IPS-NIHi7 (cell line): ENCODE measurements around the gene GNAI3.

Experiments used
- DNase-seq: peaks from one replicate; pipeline ENCODE4 v3.0.0; 2012; ENCODE audit warnings: mixed read lengths; ENCODE audit errors: extremely low spot score

GNAI3 gene

GRCh38 chr1:109598655-109599054 is 50.2 kb downstream of the GNAI3 start:
- DNase-seq: peak; percentile 64

- no peak for DNase-seq
These were observed 54.8 kb downstream of the GNAI3 start for GRCh38 chr1:109603229-109603628.

- DNase-seq: no peak
These were observed 57.0 kb downstream of the GNAI3 start for GRCh38 chr1:109605381-109605780.

DNA sequence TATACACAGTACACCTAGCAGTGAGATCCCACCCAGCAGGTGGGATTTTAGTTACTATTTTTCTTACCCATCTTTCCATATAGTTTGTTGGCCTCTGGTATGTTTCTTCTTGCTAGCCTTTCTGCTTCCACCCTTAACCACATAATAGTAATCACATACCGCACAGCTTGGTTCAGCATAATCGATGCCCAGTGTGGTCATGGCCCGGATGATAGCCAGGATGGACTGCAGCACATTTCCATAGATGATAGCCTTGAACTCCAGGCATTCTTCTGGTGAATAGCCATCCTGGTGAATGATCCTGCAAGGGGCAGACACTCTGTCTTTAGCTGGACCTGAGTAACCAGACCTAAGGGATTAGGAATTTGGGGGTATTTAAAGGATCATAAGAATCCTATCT is 61.5 kb downstream of the GNAI3 start:
- DNase-seq: no peak

DNA sequence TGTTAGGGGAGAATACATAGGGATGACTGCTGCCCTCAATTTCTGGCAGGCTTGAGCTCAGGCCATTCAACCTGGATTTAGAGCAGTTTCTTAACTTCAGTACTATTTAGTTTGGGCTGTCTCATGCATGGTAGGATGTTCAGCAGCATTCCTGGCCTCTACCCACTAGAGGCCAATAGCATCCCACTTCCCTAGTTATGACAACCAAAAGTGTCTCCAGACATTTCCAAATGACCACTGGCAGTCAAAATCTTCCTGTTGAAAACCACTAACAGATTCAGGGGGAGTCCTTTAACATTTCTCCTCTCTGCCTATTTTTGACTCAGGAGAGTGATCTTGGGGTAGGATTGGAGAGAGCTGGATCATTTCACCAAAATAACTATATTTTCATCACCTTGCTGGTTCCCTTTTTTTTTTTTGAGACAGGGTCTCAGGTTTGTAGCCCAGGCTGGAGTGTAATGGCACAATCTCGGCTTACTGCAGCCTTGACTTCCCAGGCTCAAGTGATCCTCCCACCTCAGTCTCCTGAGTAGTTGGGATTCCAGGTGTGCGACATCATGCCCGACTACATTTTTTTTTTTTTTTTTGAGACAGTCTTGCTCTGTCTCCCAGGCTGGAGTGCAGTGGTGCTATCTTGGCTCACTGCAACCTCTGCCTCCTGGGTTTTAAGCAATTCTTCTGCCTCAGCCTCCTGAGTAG is 62.3 kb downstream of the GNAI3 start:
- no peak for DNase-seq

DNA sequence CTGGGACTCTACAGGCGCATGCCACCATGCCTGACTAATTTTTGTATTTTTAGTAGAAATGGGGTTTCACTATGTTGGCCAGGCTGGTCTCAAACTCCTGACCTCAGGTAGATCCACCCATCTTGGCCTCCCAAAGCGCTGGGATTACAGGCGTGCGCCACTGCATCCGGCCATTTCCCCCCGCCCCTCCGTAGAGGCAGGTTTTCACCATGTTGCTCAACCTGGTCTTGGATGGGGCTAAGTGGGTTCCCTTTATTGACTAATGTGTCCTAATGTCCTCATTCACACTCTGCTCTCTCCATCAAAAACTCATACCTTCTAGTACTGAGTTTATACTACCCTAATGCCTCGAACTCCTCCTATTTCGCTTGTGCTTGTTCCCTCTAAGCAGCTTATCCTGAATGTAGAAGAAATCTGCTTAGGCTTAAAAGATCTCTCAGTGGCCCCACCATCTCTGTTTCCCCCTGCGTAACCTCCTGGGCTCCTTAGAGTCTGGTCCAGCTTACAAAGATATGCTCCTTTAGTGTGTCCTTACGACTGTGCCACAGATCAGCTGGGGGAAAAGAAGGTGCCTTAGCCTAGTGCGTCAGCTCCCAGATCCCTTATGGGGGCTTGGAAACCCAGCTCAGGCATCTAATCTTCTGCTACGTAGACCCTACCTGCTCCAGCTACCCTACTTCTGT is 63.0 kb downstream of the GNAI3 start:
- DNase-seq: no peak

- no peak for DNase-seq
These were observed 65.1 kb downstream of the GNAI3 start for GRCh38 chr1:109613361-109614147.

- DNase-seq: no peak
These were observed 67.5 kb downstream of the GNAI3 start for GRCh38 chr1:109615879-109616278.

DNA sequence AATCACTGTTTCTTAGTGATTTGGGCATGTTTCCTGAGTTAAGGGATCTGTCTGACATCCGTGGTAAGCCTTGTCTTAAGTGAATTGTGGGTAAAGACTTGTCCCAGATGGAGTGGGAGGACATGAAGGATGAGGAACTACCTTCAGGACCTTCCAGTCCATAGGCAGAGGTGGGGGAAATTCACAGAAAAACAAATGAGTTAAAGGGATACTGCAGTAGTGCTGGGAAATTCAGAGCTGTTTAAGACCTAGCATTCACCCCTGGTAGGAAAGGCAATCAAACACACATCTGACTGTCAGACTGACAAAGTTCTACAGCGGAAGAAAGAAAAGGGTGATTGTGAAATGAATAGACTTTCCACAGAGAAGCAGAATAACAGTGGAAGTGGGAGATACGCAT is 68.0 kb downstream of the GNAI3 start:
- no peak for DNase-seq

DNA sequence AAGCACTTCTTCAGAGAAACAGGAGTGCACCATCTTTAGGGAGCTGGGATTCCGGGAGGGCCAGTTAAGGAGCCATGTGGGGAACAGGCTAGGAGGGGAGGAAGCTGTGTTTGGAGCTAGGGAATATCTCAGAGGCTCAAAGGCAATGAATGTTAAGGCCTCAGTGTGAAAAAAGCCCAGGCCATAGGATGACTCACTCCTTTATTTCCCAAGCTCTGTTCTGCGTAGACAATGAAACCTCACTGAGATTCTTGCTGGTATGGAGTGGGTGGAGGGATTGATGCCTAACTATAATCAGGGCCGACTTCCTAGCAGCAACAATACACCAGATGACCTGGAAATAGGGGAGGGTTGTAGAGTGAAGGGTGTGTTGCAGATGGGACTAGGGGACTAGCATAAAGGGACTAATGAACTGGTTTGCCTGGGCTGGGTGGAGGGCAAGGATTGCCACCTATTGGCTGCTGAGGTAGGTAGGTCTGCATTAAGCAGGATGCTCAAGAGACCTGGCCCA is 68.9 kb downstream of the GNAI3 start:
- peak; percentile 55 for DNase-seq

DNA sequence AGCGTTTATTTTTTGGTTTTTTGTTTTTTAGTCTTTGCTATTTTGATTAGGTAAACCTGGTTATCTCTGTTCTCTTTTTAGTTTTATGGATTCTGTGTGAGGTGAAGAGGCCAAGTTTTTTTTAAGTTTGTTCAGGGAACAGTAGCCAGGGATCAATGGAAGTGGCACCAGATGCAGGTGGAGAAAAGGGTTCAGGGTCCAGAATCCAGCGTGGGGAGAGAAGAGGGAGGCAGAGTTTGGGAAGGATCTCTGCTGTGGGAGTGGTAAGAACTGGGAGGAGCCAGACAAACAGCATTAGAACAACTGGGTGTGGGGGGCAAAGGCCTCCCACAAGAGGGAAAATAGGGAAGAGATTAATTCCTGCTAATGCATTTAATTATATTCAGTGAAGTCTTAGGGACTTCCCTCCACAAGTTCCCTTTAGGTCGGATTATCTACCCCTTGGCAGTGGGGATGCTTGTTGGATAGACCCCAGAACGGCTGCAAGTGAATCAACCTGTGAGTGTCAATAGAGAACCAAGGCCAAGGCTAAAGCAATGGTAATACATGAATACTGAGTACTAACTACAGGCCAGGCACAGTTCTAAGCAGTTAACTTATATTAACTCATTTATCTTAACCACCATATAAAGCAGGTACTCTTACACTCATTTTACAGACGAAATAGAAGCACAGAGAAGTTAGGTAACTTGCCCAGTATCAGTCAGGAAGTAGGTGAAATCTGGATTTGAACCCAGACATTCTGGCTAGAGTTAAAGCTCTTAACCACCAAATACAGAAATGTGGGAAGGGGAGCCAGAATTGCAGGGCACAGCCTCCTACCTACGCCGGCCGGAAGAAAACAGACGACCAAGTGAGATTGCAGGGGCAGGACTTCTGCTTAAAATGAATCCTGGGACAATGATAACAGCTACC is 70.5 kb downstream of the GNAI3 start:
- DNase-seq: no peak

DNA sequence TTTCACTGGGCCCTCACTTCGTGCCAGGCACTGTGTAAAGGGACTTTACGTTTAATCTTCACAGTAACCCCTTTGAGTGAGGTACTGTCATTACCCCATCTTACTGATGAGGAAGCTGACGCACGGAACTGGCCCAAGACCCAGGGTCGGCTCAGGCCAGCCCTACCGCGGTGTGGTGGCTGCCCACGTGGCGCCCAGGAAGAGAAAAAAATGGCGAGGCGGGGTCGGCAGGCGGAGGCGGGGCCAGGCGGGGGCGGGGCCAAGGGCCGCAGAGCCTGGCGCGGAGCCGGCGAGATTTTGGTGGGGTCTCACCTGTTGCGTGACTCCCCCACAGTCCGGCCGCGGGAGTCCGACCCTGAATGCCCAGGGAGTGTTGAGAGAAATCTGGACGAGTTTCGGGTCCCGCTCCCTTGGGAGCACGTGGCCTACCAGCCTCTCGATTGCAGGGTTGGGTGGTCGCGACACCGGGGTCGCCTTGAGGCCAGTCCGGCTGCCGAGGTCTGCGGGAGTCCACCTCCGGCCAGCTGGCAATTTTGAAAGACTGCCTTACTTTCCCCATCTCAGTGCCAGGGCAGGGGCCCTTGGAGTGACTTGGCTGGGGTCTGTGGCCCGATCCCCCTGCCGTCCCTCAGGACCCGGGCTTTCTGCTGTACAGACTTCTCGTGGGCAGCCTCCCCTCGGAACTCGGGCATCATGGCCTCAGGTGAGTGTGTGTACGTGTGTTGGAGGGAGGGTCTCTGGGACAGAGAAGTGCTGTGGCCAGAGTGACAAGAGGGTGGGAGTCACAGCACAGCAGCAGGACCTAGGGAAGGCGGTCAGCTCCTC is 71.4 kb downstream of the GNAI3 start, which contains the start of the genes AMPD2 and GNAT2:
AMPD2 (plus strand) TSS at position 262 of the 825 bp plus-strand sequence. CDS start 1,339 bp downstream, outside the sequence.
GNAT2 (minus strand) TSS at position 41 of the 825 bp plus-strand sequence. CDS start 6,746 bp downstream, outside the sequence.
- peak; percentile 91 for DNase-seq

GRCh38 chr1:109620401-109620791 is 72.0 kb downstream of the GNAI3 start:
- peak; percentile 45 for DNase-seq

DNA sequence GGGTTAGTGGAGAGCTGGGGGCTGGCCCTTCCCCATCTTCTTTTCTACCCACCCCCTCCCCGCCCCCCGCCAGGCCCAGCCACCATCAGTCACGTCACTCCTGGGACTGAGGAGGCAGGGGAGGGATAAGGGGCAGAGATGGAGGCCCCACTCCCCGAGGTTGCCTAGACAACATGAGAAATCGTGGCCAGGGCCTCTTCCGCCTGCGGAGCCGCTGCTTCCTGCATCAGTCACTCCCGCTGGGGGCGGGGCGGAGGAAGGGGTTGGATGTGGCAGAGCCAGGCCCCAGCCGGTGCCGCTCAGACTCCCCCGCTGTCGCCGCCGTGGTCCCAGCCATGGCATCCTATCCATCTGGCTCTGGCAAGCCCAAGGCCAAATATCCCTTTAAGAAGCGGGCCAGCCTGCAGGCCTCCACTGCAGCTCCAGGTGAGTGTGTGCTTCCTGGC is 72.4 kb downstream of the GNAI3 start:
- peak; percentile 90 for DNase-seq

DNA sequence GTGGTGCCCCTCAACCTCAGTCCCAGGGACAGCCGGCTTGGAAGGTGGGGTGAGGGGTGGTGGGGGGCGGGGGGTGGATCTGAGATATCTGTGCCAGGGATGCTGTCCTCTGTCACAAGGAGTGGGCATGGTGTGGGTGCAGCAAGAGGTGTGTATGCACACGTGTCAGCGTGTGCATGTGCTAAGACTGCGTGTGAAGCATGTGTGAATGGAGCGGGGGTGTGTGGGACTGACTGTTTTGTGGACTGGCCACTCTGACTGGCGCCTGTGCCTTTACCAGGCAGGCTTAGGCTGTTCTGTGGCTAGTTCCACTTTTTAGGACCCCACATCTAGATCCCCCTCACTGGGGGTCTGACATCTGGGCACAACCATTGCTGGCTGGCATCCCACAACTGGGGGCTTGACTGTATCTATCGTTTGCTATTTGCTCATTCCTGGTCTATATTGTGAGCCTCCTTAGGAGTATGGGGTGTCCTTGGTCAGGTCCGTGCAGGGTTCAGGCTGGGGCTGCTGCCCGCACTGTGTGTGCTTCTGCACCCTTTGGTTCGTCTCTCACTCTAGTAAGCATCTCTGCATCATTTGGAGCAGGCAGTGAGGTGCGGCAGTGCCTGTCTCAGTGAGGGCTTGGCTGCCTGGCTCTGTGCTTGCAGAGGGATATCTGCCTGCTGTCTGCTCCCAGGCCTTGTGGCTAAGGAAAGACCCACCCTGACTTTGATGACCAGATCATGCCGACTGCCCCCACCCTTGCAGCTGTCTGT is 73.1 kb downstream of the GNAI3 start:
- DNase-seq: no peak

- DNase-seq: no peak
These were observed 73.9 kb downstream of the GNAI3 start for GRCh38 chr1:109622137-109622892.

GRCh38 chr1:109622895-109623294 is 74.5 kb downstream of the GNAI3 start:
- DNase-seq: no peak

DNA sequence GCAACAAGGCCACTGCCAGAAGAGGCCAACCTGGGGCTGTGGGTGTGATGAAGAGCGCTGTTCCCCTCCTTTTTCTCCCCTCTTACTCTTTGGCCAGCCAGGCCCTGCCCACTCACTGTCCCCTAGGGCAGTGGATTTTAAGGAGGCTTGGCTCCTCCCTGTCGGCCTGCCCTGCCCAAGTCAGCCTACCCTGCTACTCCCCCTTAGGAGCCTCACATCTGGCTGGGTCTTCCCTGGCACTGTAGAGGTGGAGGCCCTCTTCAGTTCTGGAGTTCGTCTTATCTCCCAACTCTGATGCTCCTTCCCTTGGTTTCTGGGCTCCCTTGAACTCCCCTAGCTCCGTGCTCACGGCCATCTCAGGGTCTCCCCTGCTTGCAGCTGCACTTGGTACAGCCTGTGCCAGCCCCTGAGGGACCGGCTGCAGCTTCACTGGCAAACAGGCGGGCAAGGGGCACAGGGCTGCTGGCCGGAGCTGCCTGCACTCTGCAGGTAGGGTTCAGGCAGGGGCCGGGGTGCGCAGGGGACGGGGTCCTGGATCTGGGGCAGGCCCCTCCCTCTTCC is 75.3 kb downstream of the GNAI3 start:
- DNase-seq: no peak
